HepG2 (cell line): ENCODE data around the gene DHCR7. TPM values are rescaled to one million over a fixed set of nuclear protein-coding genes. Genes with fewer than 3 reads are reported as not detected.

Source experiments
- microRNA-seq: library from miRNA; unstranded; fragments of <30 nt; microRNA quantifications from one replicate; pipeline ENCODE4, GENCODE V29; 2020
- polyA plus RNA-seq, 8 experiments: library from polyadenylated mRNA; depleted of rRNA in 3 of 8; stranded (reverse) in 7 of 8; unstranded in 1 of 8; fragments of >200 nt; fragmentation: Illumina TruSeq in 4 of 8; extraction: Trizol in 4 of 8; gene quantifications; 2 replicates each; pipeline versions ENCODE4 v1.2.1 to v1.2.3, GENCODE V29; 2011 to 2016; ENCODE audit warnings: low read depth in 4 of 8, missing spikeins in 1 of 8, mixed read lengths in 1 of 8; ENCODE audit not compliant: insufficient read depth in 1 of 8
- small RNA-seq, 3 experiments: library from RNA; depleted of rRNA; stranded (forward); fragments of <200 nt; gene quantifications; one replicate each; pipeline ENCODE3, GENCODE V24; 2012; ENCODE audit warnings: low read depth in 2 of 3, low replicate concordance in 1 of 3; ENCODE audit not compliant: insufficient read length in 3 of 3, insufficient read depth in 2 of 3
- total RNA-seq, 5 experiments: library from RNA; depleted of rRNA; stranded (reverse); fragments of >200 nt; fragmentation: Illumina TruSeq; extraction: Trizol; gene quantifications; 2 replicates each; pipeline ENCODE4 v1.2.3, GENCODE V29; 2016; ENCODE audit warnings: low read depth in 1 of 5

DHCR7 gene
- total and polyA plus RNA-seq, 2 of the 13 experiments (the other 11 are each of a cell fraction or from before 2014, with no cell fraction given) = 96.0 to 143 TPM

Small RNA genes lying within 50 kb of the gene (microRNA-seq; reads per million reads assigned to microRNA genes)
- not detected for gene MIR6754

Small RNA genes lying within 50 kb of the gene (small RNA-seq; reads per million reads assigned to genes)
- 0 reads per million in 3 experiments for gene MIR6754

Other genes starting within 250 kb of the DHCR7 start
- 10.2 and 10.5 TPM in 2 replicates for gene SHANK2, start 195.8 kb downstream of the DHCR7 start, total RNA-seq (2016; rRNA removed; fragmentation: Illumina TruSeq; extraction: Trizol)
- gene SHANK2, start 195.8 kb downstream of the DHCR7 start, polyA plus RNA-seq (2011; rRNA removed) = 13.0 and 16.0 TPM in 2 replicates
- gene NADSYN1, start 4.8 kb upstream of the DHCR7 start, total RNA-seq (2016; rRNA removed; fragmentation: Illumina TruSeq; extraction: Trizol) = 27.1 and 35.7 TPM in 2 replicates
- gene NADSYN1, start 4.8 kb upstream of the DHCR7 start, polyA plus RNA-seq (2011; rRNA removed) = 51.5 and 63.4 TPM in 2 replicates
- not detected in 2 replicates for gene KRTAP5-7, start 78.9 kb upstream of the DHCR7 start, total RNA-seq (2016; rRNA removed; fragmentation: Illumina TruSeq; extraction: Trizol)
- gene KRTAP5-7, start 78.9 kb upstream of the DHCR7 start, polyA plus RNA-seq (2011; rRNA removed) = 0.54 and 0.91 TPM in 2 replicates
- not detected in 2 replicates for gene KRTAP5-8, start 89.6 kb upstream of the DHCR7 start, total RNA-seq (2016; rRNA removed; fragmentation: Illumina TruSeq; extraction: Trizol)
- 0.05 and 0.20 TPM in 2 replicates for gene KRTAP5-8, start 89.6 kb upstream of the DHCR7 start, polyA plus RNA-seq (2011; rRNA removed)
- 0.09 TPM in 1 of 2 replicates, not detected in the other for gene KRTAP5-9, start 100.0 kb upstream of the DHCR7 start, total RNA-seq (2016; rRNA removed; fragmentation: Illumina TruSeq; extraction: Trizol)
- 0.42 TPM in 1 of 2 replicates, not detected in the other for gene KRTAP5-9, start 100.0 kb upstream of the DHCR7 start, polyA plus RNA-seq (2011; rRNA removed)
- not detected in 2 replicates for gene KRTAP5-10, start 117.2 kb upstream of the DHCR7 start, total RNA-seq (2016; rRNA removed; fragmentation: Illumina TruSeq; extraction: Trizol)
- gene KRTAP5-10, start 117.2 kb upstream of the DHCR7 start, polyA plus RNA-seq (2011; rRNA removed) = 0.13 TPM in 1 of 2 replicates, not detected in the other
- gene KRTAP5-11, start 134.5 kb upstream of the DHCR7 start, total RNA-seq (2016; rRNA removed; fragmentation: Illumina TruSeq; extraction: Trizol) = not detected in 2 replicates
- gene KRTAP5-11, start 134.5 kb upstream of the DHCR7 start, polyA plus RNA-seq (2011; rRNA removed) = not detected in 2 replicates